ENCODE results near the gene CLEC20A. TPM values are rescaled to one million over a fixed set of nuclear protein-coding genes. Genes with fewer than 3 reads are reported as not detected.
A peak's percentile ranks its signal among the peaks of the same experiment; 100 is the strongest.

The CLEC20A gene
- total RNA-seq, 2 donors from 2014 or later, result not detected

DNA sequence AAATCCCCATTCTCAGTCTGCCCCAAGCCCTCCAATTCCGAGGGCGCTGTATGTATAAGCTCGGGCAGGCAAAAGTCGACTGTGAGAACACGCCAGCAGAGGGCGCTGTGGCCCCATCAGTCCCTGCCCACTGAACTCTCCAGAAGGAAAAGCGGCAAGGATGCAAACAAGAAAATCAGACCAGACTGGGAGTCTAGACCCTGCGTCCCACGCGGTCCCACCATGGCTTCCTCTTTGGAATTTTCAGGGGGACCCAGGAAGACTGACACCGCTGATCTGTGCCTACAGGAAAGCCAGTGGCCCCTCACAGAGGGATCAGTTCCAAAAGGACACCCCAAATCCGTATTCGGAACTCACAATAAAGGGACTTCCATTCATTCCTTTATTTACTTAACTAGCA, 35.6 kb upstream of the CLEC20A start:
- intact Hi-C loops (cut with DNase I), result loop anchor here in 1 of 2 donors (10.0 kb wide), 1 partner anchor 472 kb away; no protein-coding TSS in a partner anchor

DNA sequence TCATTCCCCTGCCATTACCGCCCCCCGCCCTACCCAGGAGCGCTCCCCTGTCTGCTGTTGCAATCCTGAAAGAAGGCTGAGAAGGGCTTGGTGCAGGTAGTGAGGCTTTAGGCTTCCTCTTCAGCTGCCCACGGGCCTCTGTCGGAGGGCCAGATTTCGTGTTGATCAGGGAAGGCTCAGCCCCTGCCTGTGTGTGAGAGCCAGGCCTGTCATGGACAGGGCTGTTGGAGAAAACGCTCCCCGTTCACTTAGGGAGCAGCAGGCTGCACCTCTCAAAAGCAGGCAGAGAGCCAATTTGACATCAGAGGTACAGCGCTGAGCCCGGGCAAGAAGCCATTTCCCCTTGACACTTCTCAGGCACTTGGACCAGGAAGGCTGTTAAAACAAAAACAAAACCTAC, 35.1 kb upstream of the CLEC20A start:
- no peak for DNase-seq (ENCODE audit: low spot score)
- intact Hi-C loops (cut with DNase I), result loop anchor here in 1 of 2 donors (10.0 kb wide), 1 partner anchor 473 kb away; no protein-coding TSS in a partner anchor

More for the DNA sequence above, 35.6 kb upstream of the CLEC20A start:
- peak; percentile 94 for DNase-seq (ENCODE audit: low spot score)

DNA sequence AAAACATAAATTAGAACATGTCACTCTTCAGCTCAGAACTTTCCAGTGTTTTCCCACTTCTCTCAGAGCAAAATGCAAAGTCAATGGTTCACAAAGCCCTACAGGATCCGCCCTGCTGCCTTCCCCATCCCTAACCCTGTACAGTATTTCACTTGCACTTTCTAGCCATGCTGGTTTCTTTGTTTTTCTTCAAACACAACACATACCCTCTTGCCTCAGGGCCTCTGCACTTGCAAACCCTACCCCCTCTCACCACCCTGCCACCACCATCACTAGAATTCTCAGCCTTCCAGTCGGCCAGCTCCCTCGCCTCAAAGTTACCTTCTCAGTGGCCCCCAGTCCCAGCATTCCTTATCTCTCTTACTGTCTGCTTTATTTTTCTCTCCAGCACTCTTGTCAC, 33.7 kb upstream of the CLEC20A start:
- no peak for DNase-seq (ENCODE audit: low spot score)
- intact Hi-C loops (cut with DNase I), result loop anchor here in 1 of 2 donors (10.0 kb wide), 1 partner anchor 474 kb away; no protein-coding TSS in a partner anchor

DNA sequence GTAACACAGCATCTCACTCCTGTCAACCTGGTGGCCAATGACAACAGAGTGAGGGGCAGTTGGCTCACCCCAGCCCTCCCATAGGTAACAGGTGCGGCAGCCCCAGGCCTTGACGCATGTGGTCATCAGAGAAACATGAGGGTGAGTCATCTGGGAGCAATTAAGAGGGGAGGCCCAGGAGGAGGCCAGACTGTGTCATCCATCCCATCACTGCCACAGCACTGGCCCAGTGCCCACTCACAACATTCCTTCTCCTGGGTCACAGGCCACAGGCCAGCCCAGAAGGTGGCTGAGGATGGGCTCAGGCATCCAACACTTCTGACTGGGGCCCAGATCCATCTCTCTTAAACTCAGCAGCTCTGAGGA, 33.3 kb upstream of the CLEC20A start:
- intact Hi-C loops (cut with DNase I), result loop anchor here in 1 of 2 donors (10.0 kb wide), 1 partner anchor 475 kb away; no protein-coding TSS in a partner anchor

DNA sequence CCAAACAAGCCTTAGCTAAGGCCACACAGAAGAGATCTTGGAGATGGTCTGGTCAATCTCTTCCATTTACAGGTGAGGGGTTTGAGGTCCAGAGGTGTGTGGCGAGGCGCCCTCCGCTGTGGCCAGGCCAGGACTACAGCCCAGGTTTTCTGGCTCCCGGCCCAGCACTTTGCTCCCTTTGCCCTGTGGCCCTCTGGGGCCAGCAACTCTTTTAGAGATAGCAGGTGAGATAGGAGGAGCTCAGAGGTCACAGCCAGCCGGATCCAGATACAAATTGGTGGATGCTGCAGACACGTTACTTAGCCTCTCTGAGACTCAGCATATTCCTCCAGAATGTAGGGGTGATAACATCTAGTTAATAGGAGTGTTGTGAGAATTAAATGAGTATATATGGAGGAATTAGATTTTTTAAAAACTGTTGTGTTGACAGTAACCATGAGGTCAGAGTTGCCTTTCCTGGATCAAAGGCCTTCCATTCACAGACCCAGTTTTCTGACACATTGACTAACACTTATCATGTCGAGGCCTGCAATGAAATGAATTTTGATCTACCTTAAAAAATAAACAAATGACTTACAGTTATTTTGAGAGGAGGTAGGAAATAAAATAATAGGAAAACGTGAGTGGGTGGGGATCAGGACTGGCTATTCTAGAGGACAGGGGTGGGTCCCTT, 32.7 kb upstream of the CLEC20A start:
- intact Hi-C loops (cut with DNase I), result loop anchor here (10.0 kb wide), 2 partner anchors 475 to 675 kb away; no protein-coding TSS in a partner anchor
- DNase-seq (ENCODE audit: low spot score), result no peak

More for the DNA sequence above, 33.3 kb upstream of the CLEC20A start:
- DNase-seq (ENCODE audit: low spot score), result no peak

DNA sequence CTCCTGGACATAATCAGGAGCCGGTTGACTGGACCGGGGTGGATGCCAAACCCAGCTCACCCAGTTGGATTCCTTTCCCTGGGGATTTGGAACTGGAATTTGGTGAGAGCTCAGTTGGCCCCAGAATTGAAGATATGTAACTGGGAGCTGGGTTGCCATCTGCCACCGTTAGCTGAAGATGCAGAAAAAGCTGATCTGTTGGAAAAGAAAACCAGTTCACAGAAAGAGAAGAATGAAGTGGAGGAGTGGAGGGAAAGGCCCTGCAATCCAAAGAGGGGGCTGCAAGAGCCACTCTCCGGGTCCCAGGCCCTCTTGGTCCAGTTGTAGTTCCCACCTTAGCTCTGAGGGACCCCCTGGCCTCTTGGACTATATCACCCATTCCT, 32.2 kb upstream of the CLEC20A start:
- intact Hi-C loops (cut with DNase I), result loop anchor here in 1 of 2 donors (10.0 kb wide), 1 partner anchor 676 kb away; no protein-coding TSS in a partner anchor

DNA sequence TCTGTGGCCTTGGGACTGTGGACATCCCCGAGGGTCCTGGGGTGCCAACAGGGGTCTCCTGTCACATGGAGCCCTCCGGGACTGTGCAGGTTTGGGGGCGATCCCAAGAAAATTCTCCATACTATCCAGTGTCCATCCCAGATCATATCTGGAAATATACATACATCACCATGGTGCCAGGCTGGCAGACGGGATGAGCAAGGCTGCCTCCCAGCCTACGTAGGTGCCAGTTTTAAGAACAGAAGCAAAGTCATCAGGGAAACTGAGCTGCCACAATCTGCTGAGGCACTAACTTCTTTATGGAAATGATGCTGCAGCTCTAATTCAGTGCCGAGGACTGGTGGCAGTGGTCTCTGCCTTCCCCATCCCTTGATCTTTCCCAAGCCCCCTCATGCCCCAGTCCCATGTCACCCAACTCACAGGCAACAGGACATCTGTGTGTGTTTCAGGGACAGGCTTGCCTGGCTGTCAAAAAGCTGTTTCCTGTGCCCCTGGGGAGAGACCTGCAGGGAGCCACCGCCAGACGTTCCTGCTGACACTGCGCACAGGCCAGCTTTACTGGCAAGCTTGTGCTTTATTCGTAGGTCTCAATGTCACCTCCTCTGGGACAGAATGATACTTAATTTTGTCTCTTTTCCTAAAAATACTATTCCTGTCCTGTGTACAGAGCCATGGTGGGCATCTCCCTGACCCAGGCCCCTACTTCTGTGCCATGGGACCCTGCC, 31.6 kb upstream of the CLEC20A start:
- DNase-seq (ENCODE audit: low spot score), result no peak
- intact Hi-C loops (cut with DNase I), result loop anchor here in 1 of 2 donors (10.0 kb wide), 1 partner anchor 676 kb away; no protein-coding TSS in a partner anchor

More for the DNA sequence above, 32.2 kb upstream of the CLEC20A start:
- DNase-seq (ENCODE audit: low spot score), result no peak

DNA sequence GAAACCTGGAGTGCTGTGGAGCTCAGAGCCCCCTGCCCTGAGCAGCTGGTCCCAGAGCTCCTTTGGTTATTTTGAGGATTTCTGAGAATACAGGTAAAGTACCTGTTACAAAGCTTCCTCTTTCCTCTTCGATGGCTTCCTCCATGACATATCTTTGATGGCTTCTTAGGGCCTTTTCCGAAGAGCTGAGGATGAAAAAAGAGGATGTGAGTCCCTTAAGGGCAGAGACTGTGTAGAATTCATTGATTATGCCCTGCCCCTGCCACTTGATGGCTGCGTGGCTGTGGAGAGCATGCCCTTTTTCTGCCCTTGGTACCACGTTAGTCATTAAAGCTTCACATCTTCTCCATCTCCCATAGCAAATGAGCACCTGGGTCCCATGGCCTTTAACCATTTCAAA, 30.4 kb upstream of the CLEC20A start:
- intact Hi-C loops (cut with DNase I), result loop anchor here in 1 of 2 donors (10.0 kb wide), 1 partner anchor 678 kb away; no protein-coding TSS in a partner anchor
- DNase-seq (ENCODE audit: low spot score), result no peak

DNA sequence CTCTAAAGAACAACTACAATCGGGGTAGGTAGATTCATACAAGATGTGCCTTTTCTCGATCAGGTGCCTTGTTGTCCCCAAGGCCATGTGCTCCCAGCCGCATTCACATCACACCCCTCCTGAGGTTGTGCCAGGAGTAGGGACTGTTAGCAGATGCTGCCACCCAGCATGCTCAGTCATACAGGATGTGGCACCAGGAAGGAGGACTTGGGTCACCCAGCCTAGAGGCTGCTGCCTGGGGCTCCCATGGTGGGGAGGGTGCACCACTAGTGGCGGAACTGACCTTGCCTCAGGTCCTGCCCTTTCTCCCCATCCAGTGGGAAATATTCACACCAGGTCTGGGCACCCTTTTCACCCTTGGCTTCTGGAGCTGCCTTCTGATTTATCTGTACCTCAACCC, 24.5 kb upstream of the CLEC20A start:
- intact Hi-C loops (cut with DNase I), result loop anchor here in 1 of 2 donors (10.0 kb wide), 1 partner anchor 684 kb away; no protein-coding TSS in a partner anchor
- no peak for DNase-seq (ENCODE audit: low spot score)

DNA sequence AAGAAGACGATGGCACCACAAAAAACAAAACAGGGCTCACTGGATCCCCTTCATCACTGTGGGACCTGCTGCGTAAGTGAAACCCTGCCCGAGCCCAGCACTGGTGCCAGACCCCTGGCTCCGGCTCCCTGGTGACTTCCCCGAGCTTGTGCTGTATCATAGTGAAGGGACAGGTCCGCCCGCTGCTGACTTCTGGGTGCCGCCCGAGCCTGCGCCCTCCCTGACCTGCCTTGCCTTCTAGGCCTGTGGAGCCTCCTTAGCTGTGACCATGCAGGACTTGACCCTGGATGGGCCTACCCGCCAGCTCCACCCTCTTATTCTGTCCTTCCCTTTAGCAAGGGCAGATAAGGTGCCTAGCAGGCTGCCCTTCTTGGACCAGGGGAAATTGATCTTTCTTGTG, 24.0 kb upstream of the CLEC20A start:
- no peak for DNase-seq (ENCODE audit: low spot score)
- intact Hi-C loops (cut with DNase I), result loop anchor here in 1 of 2 donors (10.0 kb wide), 1 partner anchor 684 kb away; no protein-coding TSS in a partner anchor

DNA sequence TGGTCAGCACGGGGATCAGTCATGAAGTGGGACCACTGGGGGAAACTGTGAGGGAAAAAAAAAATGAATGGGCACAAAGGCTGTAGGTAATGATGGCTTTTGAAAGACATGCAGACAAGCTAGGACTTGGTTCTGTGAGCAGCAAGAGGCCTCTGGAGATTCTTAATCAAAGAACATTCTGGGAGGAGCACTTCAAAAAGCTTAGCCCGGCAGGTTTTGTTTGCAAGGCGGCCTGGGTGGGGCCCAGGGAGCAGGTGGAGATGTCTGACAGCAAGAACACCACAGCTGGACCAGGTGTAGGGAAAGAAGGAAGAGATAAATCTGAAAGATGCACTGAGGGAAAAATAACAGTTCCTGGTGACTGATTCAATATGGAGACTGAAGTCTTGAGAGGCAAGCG, 22.1 kb upstream of the CLEC20A start:
- intact Hi-C loops (cut with DNase I), result no loop called here
- no peak for DNase-seq (ENCODE audit: low spot score)

DNA sequence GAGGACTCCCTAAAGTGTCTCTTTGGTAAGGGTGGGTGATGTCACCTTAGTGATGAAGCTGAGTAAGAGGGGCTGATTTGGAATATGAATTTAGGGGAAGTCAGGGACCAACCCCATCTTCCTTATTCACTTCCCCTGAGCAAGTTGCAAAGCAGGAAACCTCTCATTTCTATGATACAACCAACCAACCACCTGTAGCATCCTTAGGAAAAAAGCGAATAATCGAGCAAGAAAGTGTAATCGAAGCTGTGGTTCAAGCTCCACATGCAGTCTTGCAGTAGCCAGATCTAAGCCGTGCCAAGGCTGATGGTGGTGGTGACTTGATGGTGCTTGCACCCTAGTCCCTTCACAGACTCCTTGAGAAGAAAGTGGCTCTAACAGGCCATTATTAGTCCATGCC, 19.3 kb upstream of the CLEC20A start:
- DNase-seq (ENCODE audit: low spot score), result no peak
- intact Hi-C loops (cut with DNase I), result no loop called here

DNA sequence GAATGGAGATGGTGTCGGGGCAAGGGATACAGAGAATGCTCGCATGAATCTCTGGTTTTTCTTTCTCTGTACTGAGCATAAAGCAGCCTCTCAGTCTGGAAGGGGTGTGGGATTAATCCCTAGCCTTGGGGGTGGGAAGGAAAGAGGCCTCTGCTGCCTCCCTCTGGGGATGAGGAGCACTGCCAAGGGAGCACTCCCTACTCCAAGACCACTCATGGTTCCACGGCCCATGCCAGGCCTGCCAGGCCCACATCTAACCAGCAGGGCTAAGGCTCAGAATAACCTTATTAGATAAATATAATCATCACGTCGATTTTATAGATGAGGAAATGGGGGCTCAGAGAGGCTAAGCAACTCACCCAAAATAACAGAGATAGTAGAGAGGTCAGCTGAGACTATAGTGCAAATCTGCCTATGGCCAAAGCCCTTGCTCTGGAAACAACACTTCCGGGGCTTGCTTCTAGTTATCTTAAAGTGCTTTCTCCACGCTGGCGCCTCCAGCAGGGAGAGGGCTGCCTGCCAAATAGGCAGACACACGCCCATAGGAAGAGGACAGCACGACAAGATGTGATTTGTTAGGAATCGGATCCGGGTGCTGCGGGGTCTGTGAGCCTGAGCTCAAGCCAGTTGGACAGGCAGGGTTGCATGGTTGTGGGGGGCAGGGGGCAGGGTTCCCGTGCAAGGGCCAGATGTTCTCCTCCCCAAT, 16.7 kb upstream of the CLEC20A start:
- intact Hi-C loops (cut with DNase I), result no loop called here
- peak; percentile 80 for DNase-seq (ENCODE audit: low spot score)

DNA sequence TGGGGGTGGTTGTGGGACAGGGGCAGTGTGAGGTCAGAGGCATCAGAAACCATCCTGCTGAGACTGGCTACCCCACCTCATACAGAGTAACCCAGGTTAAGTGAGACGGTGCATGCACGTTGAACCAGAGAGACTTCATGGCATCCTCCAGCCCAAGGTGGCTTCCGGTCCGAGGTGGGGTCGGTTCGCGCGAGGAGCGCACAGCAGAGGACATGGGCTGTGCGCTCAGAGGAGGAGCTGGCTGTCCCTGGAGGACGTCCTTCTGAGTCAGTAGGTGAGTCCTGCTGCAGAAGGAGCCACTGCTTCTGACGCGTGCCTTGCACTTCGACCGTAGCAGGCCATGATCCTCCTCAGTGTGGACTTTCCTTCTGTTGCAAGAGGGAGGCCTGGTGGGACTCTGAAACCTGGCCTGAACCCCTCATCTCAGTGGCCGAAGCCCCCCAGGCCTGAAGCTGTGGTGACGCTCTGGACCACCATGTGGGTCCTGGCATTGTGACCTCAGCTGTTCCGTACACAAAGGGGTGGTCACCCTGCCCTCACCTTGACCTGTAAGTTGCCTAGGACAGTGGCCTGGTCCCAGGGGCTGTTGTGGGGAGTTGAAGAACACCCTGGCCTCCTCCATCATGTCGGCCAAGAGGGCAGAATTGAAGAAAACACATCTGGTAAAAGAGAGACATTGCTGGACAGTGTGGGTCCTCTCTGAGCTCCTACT, 16.0 kb upstream of the CLEC20A start, which contains the start of gene TEX35:
Gene TEX35, plus strand, starts transcription at position 544 of the 712 bp plus-strand sequence. Its CDS starts 80 bp downstream, at position 624.
- intact Hi-C loops (cut with DNase I), result no loop called here
- DNase-seq (ENCODE audit: low spot score), result peak; percentile 60

DNA sequence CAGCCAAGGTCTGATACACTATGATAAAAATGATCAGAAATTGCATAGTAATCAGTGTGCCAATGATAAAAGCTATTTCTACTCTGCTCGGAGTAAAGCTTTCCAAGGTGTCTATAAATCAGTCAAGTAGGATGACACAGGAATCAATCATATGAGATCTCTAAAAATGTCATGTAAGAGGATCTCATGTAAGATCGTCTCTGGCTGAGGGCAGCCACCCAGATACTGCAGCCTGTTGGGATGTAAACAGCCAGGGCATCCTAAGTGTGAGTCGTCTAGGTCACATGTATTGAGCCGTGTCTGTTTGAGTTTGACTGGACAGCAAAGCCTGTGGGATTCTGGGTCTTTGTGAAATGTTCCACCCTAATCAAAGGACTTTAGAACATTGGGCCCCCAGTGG, 13.4 kb upstream of the CLEC20A start:
- DNase-seq (ENCODE audit: low spot score), result peak; percentile 25
- intact Hi-C loops (cut with DNase I), result no loop called here

DNA sequence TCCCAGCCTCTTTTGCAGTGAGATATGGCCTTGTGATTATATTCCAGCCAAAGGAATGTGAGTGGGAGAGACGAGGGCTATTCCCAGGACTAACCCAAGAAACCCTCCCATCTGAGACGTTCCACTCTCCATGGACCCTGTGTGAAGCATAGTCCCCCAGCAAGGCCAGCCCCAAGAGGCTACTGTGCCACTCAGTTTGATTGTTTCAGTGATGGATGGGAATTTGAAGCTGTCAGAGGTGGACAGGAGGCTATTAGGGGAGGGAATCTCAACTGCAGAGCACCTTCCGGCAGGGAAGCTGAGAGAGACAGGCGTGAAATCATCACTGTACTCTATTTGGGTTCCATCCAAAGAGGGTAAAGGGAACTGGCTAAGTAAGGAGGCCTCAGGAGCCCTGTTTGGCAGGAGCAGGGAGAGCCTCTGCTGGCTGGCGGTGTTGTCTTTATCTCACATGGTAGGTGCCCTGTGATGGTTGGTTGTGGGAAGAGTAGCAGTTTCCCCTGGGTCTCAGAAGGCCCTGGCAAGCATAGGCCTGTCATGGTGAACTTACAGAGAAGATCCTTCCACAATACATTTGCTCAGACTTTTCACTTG, 12.7 kb upstream of the CLEC20A start:
- peak; percentile 37 for DNase-seq (ENCODE audit: low spot score)
- intact Hi-C loops (cut with DNase I), result no loop called here

DNA sequence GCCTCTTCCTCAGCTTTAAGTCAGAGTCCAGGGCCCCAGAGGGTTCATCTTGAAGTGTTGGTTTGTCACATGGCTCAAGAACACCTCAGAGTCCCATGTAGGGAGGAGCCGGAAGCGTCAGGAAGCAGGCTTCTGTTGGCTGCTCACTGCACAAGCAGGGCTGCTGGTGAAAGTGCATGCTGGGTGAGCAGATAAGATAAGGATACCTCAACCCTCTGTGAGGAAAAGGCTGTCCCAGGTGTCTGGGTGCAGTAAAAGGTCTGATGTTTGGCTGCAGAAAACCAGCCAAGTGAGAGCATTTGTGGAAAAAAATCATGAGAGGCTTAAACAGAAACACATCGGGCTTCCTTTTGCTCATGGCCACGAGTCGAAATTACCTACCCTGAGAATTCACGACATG, 9.9 kb upstream of the CLEC20A start:
- intact Hi-C loops (cut with DNase I), result no loop called here
- DNase-seq (ENCODE audit: low spot score), result no peak

DNA sequence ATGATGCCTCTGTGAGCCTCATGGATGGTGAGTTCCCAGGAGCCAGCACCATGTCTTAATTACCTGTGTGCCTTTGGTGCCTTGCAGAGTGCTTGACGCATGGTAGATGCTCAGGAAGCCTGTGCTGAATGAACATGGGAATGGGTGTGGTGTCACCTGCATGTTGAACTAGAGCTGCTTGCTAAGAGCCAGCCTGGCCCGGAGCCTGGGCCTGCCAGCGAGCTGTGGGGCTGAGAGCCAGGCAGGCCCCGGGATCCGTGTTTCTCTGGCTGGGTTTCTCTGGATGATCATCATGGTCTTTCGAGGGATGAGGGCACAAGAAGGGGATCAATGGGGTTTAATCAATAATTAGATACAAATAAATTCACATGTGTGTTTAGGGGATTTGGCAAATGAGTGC, 9.4 kb upstream of the CLEC20A start:
- DNase-seq (ENCODE audit: low spot score), result no peak
- intact Hi-C loops (cut with DNase I), result no loop called here
